ENCODE data around the gene TRMT112.

The TRMT112 gene

DNA sequence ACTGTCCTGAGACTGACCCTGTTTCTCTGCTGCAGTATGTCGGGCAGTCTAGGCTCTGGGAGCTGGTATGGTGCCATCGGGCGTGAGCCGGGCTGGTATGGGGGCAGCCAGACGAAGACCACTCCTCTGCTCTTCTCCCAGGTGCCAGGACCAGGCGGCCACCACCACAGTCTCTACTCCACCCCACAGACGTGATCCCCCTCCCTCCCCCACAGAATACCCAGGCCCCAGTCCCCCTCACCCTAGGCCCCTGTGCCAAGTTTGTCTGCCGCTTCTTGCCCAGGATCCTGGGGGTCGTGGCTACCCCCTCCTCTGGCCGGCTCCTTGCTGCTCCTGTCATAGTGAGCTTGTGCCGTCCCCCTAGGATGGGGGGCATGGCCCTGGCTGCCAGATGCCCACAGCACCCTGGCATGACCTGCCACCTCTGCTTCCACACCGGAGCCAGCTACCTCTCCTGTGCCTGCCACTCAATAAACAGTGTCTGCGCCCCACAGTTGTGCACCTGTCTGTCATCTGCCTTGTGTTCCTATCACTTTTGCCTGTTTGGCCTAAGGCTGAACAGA, 28.3 kb downstream of the TRMT112 start:
- Histone ChIP-seq H3K27ac (no peak overlapping the region), H3K36me3 (peaks cover 6% of the 10 kb centered on the region; the same call in 1 of the 2 replicates), H3K9ac (no peak overlapping the region), H4K20me1 (peaks cover 36% of the 10 kb centered on the region), H3K4me2 (no peak overlapping the region), H3K4me3 (no peak overlapping the region), H3K9me3 (no peaks in the 10 kb centered on the region), H3K4me1 (peaks cover 30% of the 10 kb centered on the region), H3K27me3 (peaks cover 50% of the 10 kb centered on the region)
- TF ChIP-seq Cebpa-rat (IDR thresholded peaks at IDR 0.05), result no peak

DNA sequence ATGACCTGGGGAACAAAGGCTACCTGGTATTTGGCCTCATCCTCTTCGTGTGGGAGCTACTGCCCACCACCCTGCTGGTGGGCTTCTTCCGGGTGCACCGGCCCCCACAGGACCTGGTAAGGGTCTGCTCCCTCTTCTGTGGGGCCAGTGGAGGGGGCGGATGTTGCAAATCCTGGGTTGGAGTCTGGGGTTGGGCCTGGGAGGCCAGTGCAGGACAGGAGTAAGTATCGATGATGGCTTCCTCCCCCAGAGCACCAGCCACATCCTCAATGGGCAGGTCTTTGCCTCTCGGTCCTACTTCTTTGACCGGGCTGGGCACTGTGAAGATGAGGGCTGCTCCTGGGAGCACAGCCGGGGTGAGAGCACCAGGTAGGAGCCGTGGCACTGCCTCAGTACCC, 29.0 kb downstream of the TRMT112 start:
- peaks cover 38% of the 10 kb centered on the region for H3K4me1 ChIP-seq
- peaks cover 33% of the 10 kb centered on the region for H4K20me1 ChIP-seq
- no peak for TF ChIP-seq Cebpa-rat (IDR thresholded peaks at IDR 0.05)
- H3K36me3 ChIP-seq, result peaks cover 6% of the 10 kb centered on the region; the same call in 1 of the 2 replicates
- no peak overlapping the region for H3K4me2 ChIP-seq
- no peak overlapping the region for H3K9ac ChIP-seq
- no peak overlapping the region for H3K4me3 ChIP-seq
- no peaks in the 10 kb centered on the region for H3K9me3 ChIP-seq
- H3K27me3 ChIP-seq, result peaks cover 43% of the 10 kb centered on the region
- H3K27ac ChIP-seq, result no peak overlapping the region

DNA sequence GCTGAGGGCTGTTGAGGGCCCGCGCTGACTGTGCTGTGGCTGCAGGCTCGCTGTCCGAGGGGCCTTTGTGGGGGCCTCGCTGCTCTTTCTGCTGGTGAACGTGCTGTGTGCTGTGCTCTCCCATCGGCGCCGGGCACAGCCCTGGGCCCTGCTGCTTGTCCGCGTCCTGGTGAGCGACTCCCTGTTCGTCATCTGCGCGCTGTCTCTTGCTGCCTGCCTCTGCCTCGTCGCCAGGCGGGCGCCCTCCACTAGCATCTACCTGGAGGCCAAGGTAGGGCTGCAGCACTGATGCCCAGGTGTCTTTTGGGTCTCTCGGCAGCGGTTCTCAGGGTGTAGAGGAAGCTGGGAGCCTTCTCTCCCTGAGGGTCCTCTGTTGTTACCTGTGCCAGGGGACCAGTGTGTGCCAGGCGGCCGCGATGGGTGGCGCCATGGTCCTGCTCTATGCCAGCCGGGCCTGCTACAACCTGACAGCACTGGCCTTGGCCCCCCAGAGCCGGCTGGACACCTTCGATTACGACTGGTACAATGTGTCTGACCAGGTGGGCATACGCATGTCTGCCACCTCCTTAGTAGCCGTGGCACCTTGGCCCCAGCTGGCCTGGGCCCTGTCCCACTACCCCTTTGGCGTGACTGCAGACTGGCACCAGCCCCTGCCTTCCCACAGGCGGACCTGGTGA, 29.5 kb downstream of the TRMT112 start:
- Histone ChIP-seq H3K9me3 (no peaks in the 10 kb centered on the region), H3K4me3 (no peak overlapping the region), H3K36me3 (peaks cover 6% of the 10 kb centered on the region; the same call in 1 of the 2 replicates), H3K4me1 (peaks cover 43% of the 10 kb centered on the region), H3K27ac (no peak overlapping the region), H4K20me1 (peaks cover 28% of the 10 kb centered on the region), H3K27me3 (peaks cover 37% of the 10 kb centered on the region), H3K4me2 (no peak overlapping the region), H3K9ac (no peak overlapping the region)
- no peak for TF ChIP-seq Cebpa-rat (IDR thresholded peaks at IDR 0.05)

DNA sequence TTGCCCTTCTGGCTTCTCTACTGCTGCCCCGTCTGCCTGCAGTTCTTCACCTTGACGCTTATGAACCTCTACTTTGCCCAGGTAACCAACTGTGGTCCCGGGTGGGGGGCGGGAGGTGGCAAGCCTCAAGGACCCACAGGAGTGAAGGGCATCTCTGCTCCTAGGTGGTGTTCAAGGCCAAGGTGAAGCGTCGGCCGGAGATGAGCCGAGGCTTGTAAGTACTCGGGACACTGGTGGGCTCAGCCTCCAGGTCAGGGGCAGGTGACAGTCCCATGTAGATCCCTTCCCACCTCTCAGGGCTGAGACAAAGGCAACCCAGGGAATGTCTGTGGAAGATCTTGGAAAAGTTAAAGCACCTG, 30.6 kb downstream of the TRMT112 start:
- Histone ChIP-seq H3K4me3 (no peak overlapping the region; the same call in 1 of the 2 replicates), H3K36me3 (peaks cover 13% of the 10 kb centered on the region; the same call in 1 of the 2 replicates), H3K27me3 (peaks cover 27% of the 10 kb centered on the region), H3K9ac (no peak overlapping the region), H3K4me1 (peaks cover 35% of the 10 kb centered on the region), H3K27ac (no peak overlapping the region), H3K9me3 (no peaks in the 10 kb centered on the region), H4K20me1 (peaks cover 18% of the 10 kb centered on the region), H3K4me2 (peak overlapping the region; percentile 100)
- no peak for TF ChIP-seq Cebpa-rat (IDR thresholded peaks at IDR 0.05)

DNA sequence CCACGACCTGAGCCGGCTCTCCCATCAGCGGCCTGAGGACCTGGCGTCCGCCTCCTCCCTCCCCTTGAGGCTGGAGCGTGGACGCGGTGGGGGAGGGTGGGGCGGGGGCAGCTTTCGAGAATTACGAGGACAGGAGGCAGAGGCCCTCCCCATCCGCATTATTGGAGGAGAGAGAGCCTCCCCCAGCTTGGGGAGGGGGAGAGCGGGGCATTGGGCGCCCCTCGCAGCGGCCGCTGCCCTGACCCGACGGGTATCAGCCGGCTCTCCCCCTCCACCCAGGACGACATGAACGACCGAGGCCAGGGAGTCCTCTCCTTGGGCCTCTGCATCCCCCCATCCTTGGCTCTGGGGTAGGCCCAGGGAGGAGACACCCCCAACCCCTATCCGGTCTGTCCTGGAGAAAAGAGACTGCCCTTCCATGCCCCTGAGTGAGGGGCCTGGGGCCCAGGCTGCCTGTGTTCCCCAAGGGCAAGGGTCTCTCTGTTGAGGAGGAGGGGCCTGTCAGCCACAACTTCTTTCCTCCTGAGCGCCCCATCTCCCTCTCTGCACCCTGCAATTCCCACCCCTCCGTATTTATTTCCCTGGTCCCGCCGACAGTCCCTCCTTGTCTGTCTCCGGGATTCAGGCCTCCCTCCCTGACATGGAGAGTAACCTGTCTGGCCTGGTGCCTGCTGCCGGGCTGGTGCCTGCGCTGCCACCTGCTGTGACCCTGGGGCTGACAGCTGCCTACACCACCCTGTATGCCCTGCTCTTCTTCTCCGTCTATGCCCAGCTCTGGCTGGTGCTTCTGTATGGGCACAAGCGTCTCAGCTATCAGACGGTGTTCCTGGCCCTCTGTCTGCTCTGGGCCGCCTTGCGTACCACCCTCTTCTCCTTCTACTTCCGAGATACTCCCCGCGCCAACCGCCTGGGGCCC, 31.2 kb downstream of the TRMT112 start:
- peaks cover 28% of the 10 kb centered on the region for H3K4me1 ChIP-seq
- peak overlapping the region; percentile 85 for H3K4me3 ChIP-seq
- peaks cover 11% of the 10 kb centered on the region for H4K20me1 ChIP-seq
- no peaks in the 10 kb centered on the region for H3K9me3 ChIP-seq
- H3K27ac ChIP-seq, result peak overlapping the region; percentile 55; the same call in 1 of the 2 replicates
- peaks cover 21% of the 10 kb centered on the region for H3K27me3 ChIP-seq
- H3K4me2 ChIP-seq, result peak overlapping the region; percentile 100
- peak overlapping the region; percentile 81 for H3K9ac ChIP-seq
- H3K36me3 ChIP-seq, result peaks cover 20% of the 10 kb centered on the region
- no peak for TF ChIP-seq Cebpa-rat (IDR thresholded peaks at IDR 0.05)

DNA sequence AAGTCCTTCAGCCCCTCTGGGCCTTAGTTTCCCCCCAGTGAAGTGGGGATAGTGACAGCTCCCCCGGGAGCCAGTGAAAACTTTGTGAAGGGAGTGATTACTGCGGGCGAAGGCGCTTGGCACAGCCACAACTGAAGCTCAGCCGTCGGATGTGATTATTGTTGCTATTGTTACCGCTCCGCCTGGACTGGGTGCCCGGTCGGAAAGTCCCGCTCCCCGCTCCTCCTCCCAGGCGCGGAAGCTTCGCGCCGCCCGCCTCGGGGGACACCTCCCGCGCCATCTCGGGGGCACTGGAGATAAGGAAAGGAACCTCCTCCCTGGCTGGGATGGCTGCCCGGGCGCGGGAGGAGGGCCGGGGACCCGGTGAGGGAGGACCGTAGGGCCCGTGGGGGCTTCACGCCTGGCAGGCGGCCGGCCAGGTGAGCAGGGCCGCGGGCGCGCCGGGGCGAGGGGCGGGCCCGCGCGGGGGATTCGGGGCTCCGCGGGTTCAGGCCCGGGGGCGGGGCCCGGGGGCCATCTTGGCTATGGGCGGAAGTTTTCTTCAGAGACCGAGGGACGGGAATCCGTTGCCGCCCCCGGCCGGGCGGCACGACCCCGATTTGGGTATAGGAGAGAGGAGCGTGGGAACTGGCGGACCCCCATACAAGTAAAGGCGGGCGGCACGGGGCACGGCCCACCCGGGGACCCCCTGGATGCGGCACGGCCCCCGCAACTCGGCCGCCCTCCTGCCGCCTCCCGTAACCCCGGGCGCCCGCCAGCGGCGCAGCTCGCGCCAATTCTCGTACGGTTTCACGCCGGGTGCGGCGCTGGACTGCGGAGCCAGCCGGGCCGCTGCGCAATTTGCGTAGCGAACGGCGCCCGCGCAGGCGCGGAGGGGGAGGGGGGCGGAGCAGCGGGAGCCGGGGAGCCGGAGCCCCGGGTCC, 32.1 kb downstream of the TRMT112 start, which contains the start of gene GPR137:
TSS of gene GPR137 (plus strand) at position 887 of the 923 bp plus-strand sequence. CDS start 677 bp downstream, outside the sequence.
- no peak for TF ChIP-seq Cebpa-rat (IDR thresholded peaks at IDR 0.05)
- Histone ChIP-seq H3K27me3 (peaks cover 12% of the 10 kb centered on the region), H3K9ac (peak within 1 kb of the TSS; percentile 81), H3K4me3 (peak within 1 kb of the TSS; percentile 85), H3K4me2 (peak within 1 kb of the TSS; percentile 100), H3K9me3 (no peaks in the 10 kb centered on the region), H4K20me1 (peaks cover 3% of the 10 kb centered on the region), H3K36me3 (peaks cover 25% of the 10 kb centered on the region), H3K27ac (peak within 1 kb of the TSS; percentile 84), H3K4me1 (peaks cover 28% of the 10 kb centered on the region)

DNA sequence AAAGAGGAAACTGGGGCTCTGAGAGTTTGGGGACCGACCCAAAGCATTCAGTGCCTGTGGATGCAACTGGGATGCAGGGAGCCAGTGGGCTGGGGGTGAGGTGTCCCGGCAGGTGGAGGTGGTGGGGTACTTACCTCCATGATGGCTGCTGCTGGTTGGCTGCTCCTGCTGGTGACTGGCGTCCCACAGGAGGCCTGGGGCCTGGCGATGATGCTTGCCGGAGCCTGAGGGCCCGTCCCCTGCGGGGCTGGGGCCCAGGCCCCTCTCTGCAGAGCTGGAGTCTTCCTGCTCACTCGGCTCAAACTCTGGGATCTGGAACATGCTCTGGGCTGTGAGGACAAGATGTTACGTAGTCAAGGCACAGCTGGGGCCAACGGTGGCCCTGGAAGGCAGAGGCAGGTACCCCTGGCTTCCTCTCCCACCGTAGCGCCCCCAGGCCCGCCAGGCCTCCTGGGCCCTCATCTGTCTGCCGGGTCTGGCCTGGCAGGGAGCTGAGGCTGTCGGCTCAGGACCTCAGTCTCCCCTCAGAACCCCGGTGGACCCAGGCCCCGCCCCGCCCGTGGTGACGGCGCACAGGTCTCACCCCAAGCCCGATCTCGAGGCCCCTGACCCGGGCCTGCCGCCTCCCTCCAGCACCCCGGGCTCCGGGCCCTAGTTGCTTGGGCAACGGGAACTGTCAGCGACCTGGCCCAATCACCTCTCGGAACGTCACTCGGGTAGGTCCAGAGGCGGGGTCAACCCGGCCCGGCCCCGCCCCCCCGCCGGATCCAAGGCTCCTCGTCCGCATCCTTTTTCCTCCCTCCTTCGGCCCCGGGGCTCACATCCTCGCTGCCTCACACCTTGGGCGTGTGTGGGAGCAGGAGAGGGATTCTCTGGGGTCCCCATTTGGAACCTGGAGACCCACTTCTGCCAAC, 33.1 kb downstream of the TRMT112 start, which contains the start of gene BAD:
TSS of gene BAD (minus strand) at position 618 of the 914 bp plus-strand sequence. CDS start at position 321, 297 bp downstream.
- Histone ChIP-seq H3K36me3 (peaks cover 26% of the 10 kb centered on the region), H3K9ac (peak within 1 kb of the TSS; percentile 81), H3K27ac (peak within 1 kb of the TSS; percentile 84), H3K4me1 (peaks cover 28% of the 10 kb centered on the region), H3K4me2 (peak within 1 kb of the TSS; percentile 100), H3K4me3 (peak within 1 kb of the TSS; percentile 85), H3K27me3 (peaks cover 2% of the 10 kb centered on the region), H4K20me1 (no peaks in the 10 kb centered on the region; the same call in 1 of the 2 replicates), H3K9me3 (no peaks in the 10 kb centered on the region)
- no peak for TF ChIP-seq Cebpa-rat (IDR thresholded peaks at IDR 0.05)

DNA sequence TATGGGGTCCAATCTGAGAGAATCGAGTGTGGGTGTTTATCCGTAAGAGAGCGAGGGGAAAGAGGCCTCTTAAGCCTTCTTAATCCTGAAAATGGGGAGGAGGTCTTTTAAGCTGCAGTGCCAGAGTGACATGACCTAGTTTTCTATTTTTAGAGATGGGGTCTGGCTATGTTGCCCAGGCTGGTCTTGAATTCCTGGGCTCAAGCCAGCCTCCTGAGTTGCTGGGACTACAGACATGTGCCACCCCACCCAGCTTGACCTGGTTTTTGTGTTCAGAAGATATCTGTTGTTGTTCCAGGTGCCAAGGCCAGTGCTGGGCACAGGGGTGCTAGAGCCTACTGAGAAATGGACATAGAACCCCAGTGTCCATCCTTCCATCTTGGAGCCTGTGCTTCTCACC, 34.3 kb downstream of the TRMT112 start:
- Histone ChIP-seq H3K9ac (peak overlapping the region; percentile 81; the same call in 1 of the 2 replicates), H3K4me2 (peak overlapping the region; percentile 100), H3K27me3 (no peaks in the 10 kb centered on the region), H3K4me3 (0 out of 2 replicates have a peak overlapping the region, but pooled peaks have one; percentile 85), H3K27ac (no peak overlapping the region), H3K9me3 (no peaks in the 10 kb centered on the region), H3K36me3 (peaks cover 34% of the 10 kb centered on the region), H3K4me1 (peaks cover 28% of the 10 kb centered on the region), H4K20me1 (no peaks in the 10 kb centered on the region)
- TF ChIP-seq Cebpa-rat (IDR thresholded peaks at IDR 0.05), result no peak
